B cell (primary cell): ENCODE results near the gene CHTF8. TPM values are rescaled to one million over a fixed set of nuclear protein-coding genes. Genes with fewer than 3 reads are reported as not detected.

ENCODE experiments used
- ATAC-seq: fragments of 200-7000 bp; cut with Tn5 transposase; one replicate; pipeline ENCODE4 v1.10.0; 2021; ENCODE audit warnings: low read depth, mild to moderate bottlenecking, moderate number of reproducible peaks, moderate library complexity
- CTCF ChIA-PET: fragments of 350-600 bp; sonication (Branson Sonifier 250); formaldehyde crosslinking; loops from one replicate; lab custom pipeline; 2021; ENCODE audit warnings: antibody characterized with exemption, inconsistent platforms; lab: Charles Lee
- POLR2A ChIA-PET: fragments of 350-600 bp; sonication (Branson Sonifier 250); formaldehyde crosslinking; loops from one replicate; lab custom pipeline; 2021; ENCODE audit warnings: antibody characterized with exemption; lab: Charles Lee
- DNase-seq: peaks from one replicate; pipeline ENCODE4 v3.0.0; 2013
- H2AFZ ChIP-seq: 2 replicates; pipeline ENCODE4 v1.6.1; 2012; ENCODE audit warnings: mild to moderate bottlenecking, low read depth, low read length; ENCODE audit not compliant: insufficient read depth, poor library complexity, severe bottlenecking
- H3K27ac ChIP-seq, 2 donors: 1 replicate in 1 of 2; 2 replicates in 1 of 2; pipeline ENCODE4 v1.5.1; 2012 to 2013; ENCODE audit warnings: low read length in 2 of 2, mild to moderate bottlenecking in 2 of 2, moderate library complexity in 1 of 2
- H3K27me3 ChIP-seq, 4 experiments: fragments of 200-600 bp in 1 of 4; sonication (generic) in 1 of 4; replicated peaks in 1 of 4; 1 replicate in 2 of 4; 2 replicates in 2 of 4; pipeline versions ENCODE4 v1.6.1 to v1.7.0; 2013 to 2016; ENCODE audit warnings: low read length in 3 of 4, mild to moderate bottlenecking in 2 of 4, mixed read lengths in 1 of 4, moderate library complexity in 1 of 4; ENCODE audit not compliant: insufficient read depth in 4 of 4, control insufficient read depth in 3 of 4; ENCODE audit errors: control extremely low read depth in 1 of 4
- H3K36me3 ChIP-seq, 2 experiments: replicated peaks in 1 of 2; 1 replicate in 1 of 2; 2 replicates in 1 of 2; pipeline versions ENCODE4 v1.6.1 to v1.7.1; 2013; ENCODE audit warnings: low read length in 1 of 2; ENCODE audit not compliant: insufficient read depth in 2 of 2, control insufficient read depth in 1 of 2; ENCODE audit errors: control extremely low read depth in 1 of 2, extremely low read depth in 1 of 2
- H3K4me1 ChIP-seq, 2 donors: fragments of 200-600 bp in 1 of 2; sonication (generic) in 1 of 2; 1 replicate in 1 of 2; 2 replicates in 1 of 2; pipeline versions ENCODE4 v1.5.1 to v1.6.1; 2013 to 2017; ENCODE audit warnings: low read length in 2 of 2; ENCODE audit not compliant: control insufficient read depth in 2 of 2, insufficient read depth in 2 of 2
- H3K4me2 ChIP-seq: replicated peaks from 2 replicates; pipeline ENCODE3; 2012; ENCODE audit warnings: mild to moderate bottlenecking, low read depth, low read length; ENCODE audit not compliant: poor library complexity, severe bottlenecking
- H3K4me3 ChIP-seq, 5 experiments: fragments of 200-600 bp in 1 of 5; sonication (generic) in 1 of 5; 1 replicate in 3 of 5; 2 replicates in 2 of 5; pipeline versions ENCODE4 v1.5.1 to v1.7.0; 2011 to 2016; ENCODE audit warnings: low read length in 4 of 5, mild to moderate bottlenecking in 4 of 5, low read depth in 2 of 5, control low read depth in 1 of 5, moderate library complexity in 1 of 5; ENCODE audit not compliant: insufficient read depth in 1 of 5; ENCODE audit errors: control extremely low read depth in 1 of 5, extremely low read depth in 1 of 5
- H3K79me2 ChIP-seq: fragments of 200-600 bp; sonication (generic); one replicate; pipeline ENCODE4 v1.6.0; 2016; ENCODE audit warnings: low read length; ENCODE audit not compliant: control insufficient read depth, insufficient read depth
- H3K9ac ChIP-seq: fragments of 200-600 bp; sonication (generic); 2 replicates; pipeline ENCODE4 v1.6.1; 2017; ENCODE audit warnings: mild to moderate bottlenecking, low read length, moderate library complexity
- H3K9me3 ChIP-seq, 3 donors: one replicate each; pipeline versions ENCODE4 v1.6.1 to v1.7.1; 2013; ENCODE audit warnings: low read length in 2 of 3; ENCODE audit not compliant: control insufficient read depth in 2 of 3, insufficient read depth in 1 of 3; ENCODE audit errors: control extremely low read depth in 1 of 3
- H4K20me1 ChIP-seq: 2 replicates; pipeline ENCODE4 v1.6.0; 2012; ENCODE audit warnings: mild to moderate bottlenecking, low read length; ENCODE audit not compliant: insufficient read depth, control insufficient read depth, poor library complexity, severe bottlenecking
- H3K27ac Mint-ChIP-seq: one replicate; pipeline ENCODE4 v1.8.0; 2021; ENCODE audit warnings: mixed read lengths
- H3K27me3 Mint-ChIP-seq: one replicate; pipeline ENCODE4 v1.8.0; 2021; ENCODE audit warnings: mixed read lengths
- H3K4me1 Mint-ChIP-seq: one replicate; pipeline ENCODE4 v1.8.0; 2021; ENCODE audit warnings: mixed read lengths
- H3K4me3 Mint-ChIP-seq: one replicate; pipeline ENCODE4 v1.8.0; 2021; ENCODE audit warnings: mixed read lengths
- H3K9me3 Mint-ChIP-seq: one replicate; pipeline ENCODE4 v1.8.0; 2022; ENCODE audit warnings: mixed read lengths; ENCODE audit not compliant: insufficient read depth
- CTCF ChIP-seq: fragments of 200-600 bp; IDR thresholded peaks from one replicate; pipeline ENCODE4 v1.8.0; 2022; ENCODE audit warnings: antibody characterized with exemption, mild to moderate bottlenecking
- EZH2 ChIP-seq: IDR thresholded peaks from 2 replicates; pipeline ENCODE4 v1.6.1; 2012; ENCODE audit warnings: borderline replicate concordance, low read depth, mild to moderate bottlenecking, moderate library complexity, low read length; ENCODE audit not compliant: insufficient read depth, poor library complexity, severe bottlenecking
- WGBS: methylation state at CpG from one replicate; pipeline ENCODE4 v1.1.5; 2013; ENCODE audit warnings: missing lambda C conversion rate; ENCODE audit not compliant: insufficient coverage; 5-methylcytosine and 5-hydroxymethylcytosine counted together
- intact Hi-C: fragments of 100-400 bp; cut with micrococcal nuclease; formaldehyde crosslinking; loops from one replicate; pipeline ENCODE4 v1.10.0; 2022
- polyA plus RNA-seq: library from polyadenylated mRNA; depleted of rRNA; stranded (reverse); fragments of >200 nt; gene quantifications from 2 replicates; pipeline ENCODE4 v1.2.3, GENCODE V29; 2012
- total RNA-seq, 2 donors: library from RNA; stranded (reverse); fragments of 120-200 nt in 1 of 2; gene quantifications; 1 replicate in 1 of 2; 2 replicates in 1 of 2; pipeline versions ENCODE4 v1.2.3 to v1.2.4, GENCODE V29; 2013 to 2022

Gene CHTF8
- total and polyA plus RNA-seq, 2 donors (not counting 1 experiment from before 2014, with no cell fraction given): 65.0 to 112 TPM

- WGBS: 91% methylated on average over 3 of the region's 5 CpGs
- Mint-ChIP-seq H3K27me3 (peaks cover 14% of the 10 kb centered on the region), H3K4me3 (no peak overlapping the region), H3K27ac (no peak overlapping the region), H3K9me3 (no peaks in the 10 kb centered on the region), H3K4me1 (peaks cover 6% of the 10 kb centered on the region)
- no peaks in the 10 kb centered on the region for H3K79me2 ChIP-seq
- ATAC-seq: no peak
- H3K36me3 ChIP-seq: peaks cover 1 to 35% of the 10 kb centered on the region in 2 experiments
- no peak overlapping the region for H3K4me3 ChIP-seq
- H2AFZ ChIP-seq: no peak overlapping the region
- no peaks in the 10 kb centered on the region for H3K9me3 ChIP-seq
- intact Hi-C loops: no loop called here
- peaks cover 0 to 16% (median 9%) of the 10 kb centered on the region in 4 experiments for H3K27me3 ChIP-seq
- CTCF ChIA-PET: interaction anchor here (1.9 to 2.8 kb wide), 2 partner anchors 14 to 21 kb away, joined by 5 to 8 read pairs; partner anchors contain the start of genes CHTF8 and UTP4
- POLR2A ChIA-PET: no interaction called here
- peaks cover 73% of the 10 kb centered on the region for H4K20me1 ChIP-seq
- no peak for DNase-seq
- H3K4me1 ChIP-seq: peaks cover 11 to 12% of the 10 kb centered on the region in 2 donors
- no peak overlapping the region for H3K4me2 ChIP-seq
- H3K9ac ChIP-seq: no peak overlapping the region
- no peak overlapping the region for H3K27ac ChIP-seq
- no peak for TF ChIP-seq EZH2
- TF ChIP-seq CTCF: no peak
Measured at GRCh38 chr16:69111876-69112230, 20.5 kb downstream of the CHTF8 start.

GRCh38 chr16:69111216-69111875, 21.0 kb downstream of the CHTF8 start:
- H3K4me3 Mint-ChIP-seq: no peak overlapping the region
- DNase-seq (no peak), ATAC-seq (no peak)
- Histone ChIP-seq H3K4me1 (peaks cover 16 to 17% of the 10 kb centered on the region in 2 donors), H4K20me1 (peaks cover 75% of the 10 kb centered on the region), H3K9me3 (peaks cover 0 to 3% (median 0%) of the 10 kb centered on the region in 3 donors), H3K36me3 (peaks cover 0 to 30% of the 10 kb centered on the region in 2 experiments), H3K4me2 (no peak overlapping the region), H2AFZ (no peak overlapping the region), H3K4me3 (no peak overlapping the region), H3K27me3 (peaks cover 0 to 21% (median 14%) of the 10 kb centered on the region in 4 experiments), H3K9ac (no peak overlapping the region), H3K27ac (no peak overlapping the region), H3K79me2 (no peaks in the 10 kb centered on the region)
- no peaks in the 10 kb centered on the region for H3K9me3 Mint-ChIP-seq
- peaks cover 16% of the 10 kb centered on the region for H3K27me3 Mint-ChIP-seq
- peaks cover 9% of the 10 kb centered on the region for H3K4me1 Mint-ChIP-seq
- intact Hi-C loops: no loop called here
- H3K27ac Mint-ChIP-seq: no peak overlapping the region
- ChIA-PET POLR2A (no interaction called here), CTCF (interaction anchor here (0.7 to 2.8 kb wide), 3 partner anchors 11 to 21 kb away, joined by 3 to 8 read pairs (median 5); partner anchors contain the start of genes CHTF8 and UTP4)
- WGBS: 80% methylated on average over 4 of the region's 6 CpGs
- TF ChIP-seq CTCF: no peak
